A549 (cell line): ENCODE data around the gene NXPH4.

Experiments
- CEBPB ChIP-seq, 2 experiments: fragments of >200 bp in 1 of 2; sonication (Bioruptor Twin) in 1 of 2; formaldehyde crosslinking in 1 of 2; IDR thresholded peaks; 2 replicates each; pipeline ENCODE4 v1.6.1; 2012 to 2016
- CTCF ChIP-seq: fragments of >200 bp; sonication (Bioruptor Twin); formaldehyde crosslinking; IDR thresholded peaks from 3 replicates; pipeline ENCODE4 v1.5.1; 2016
- EHF ChIP-seq: fragments of 250-450 bp; sonication (Bioruptor Pico); IDR thresholded peaks from 2 replicates; pipeline ENCODE4 v1.5.0; 2020; ENCODE audit warnings: mild to moderate bottlenecking
- EP300 ChIP-seq, 2 experiments: fragments of >200 bp; sonication (Bioruptor Twin); formaldehyde crosslinking; IDR thresholded peaks; 2 replicates in 1 of 2; 3 replicates in 1 of 2; pipeline ENCODE4 v1.6.1; 2016 to 2017
- HEYL ChIP-seq: fragments of 250-450 bp; sonication (Bioruptor Pico); IDR thresholded peaks from 2 replicates; pipeline ENCODE4 v1.8.0; 2021; ENCODE audit warnings: mild to moderate bottlenecking, moderate library complexity
- HMGXB4 ChIP-seq: fragments of 250-450 bp; sonication (Bioruptor Pico); IDR thresholded peaks from 2 replicates; pipeline ENCODE4 v1.5.0; 2021; ENCODE audit warnings: mild to moderate bottlenecking, moderate library complexity, borderline replicate concordance
- KDM1A ChIP-seq: fragments of 200-600 bp; sonication (generic); IDR thresholded peaks from 2 replicates; pipeline ENCODE4 v1.6.1; 2016; ENCODE audit warnings: low read depth, mild to moderate bottlenecking
- POLR2A ChIP-seq: IDR thresholded peaks from 2 replicates; pipeline ENCODE4 v1.6.1; 2012; ENCODE audit warnings: mild to moderate bottlenecking, low read length
- RAD21 ChIP-seq, 2 experiments: fragments of >200 bp in 1 of 2; sonication (Bioruptor Twin) in 1 of 2; formaldehyde crosslinking in 1 of 2; IDR thresholded peaks in 1 of 2; conservative IDR thresholded peaks in 1 of 2; 2 replicates in 1 of 2; 3 replicates in 1 of 2; pipeline ENCODE4 v1.6.1; 2012 to 2018; ENCODE audit warnings: inconsistent platforms in 1 of 2
- REST ChIP-seq: fragments of 200-600 bp; sonication (generic); IDR thresholded peaks from 2 replicates; pipeline ENCODE4 v1.6.1; 2016; ENCODE audit warnings: antibody characterized with exemption, mild to moderate bottlenecking, moderate library complexity
- RNF2 ChIP-seq: fragments of 200-600 bp; sonication (generic); IDR thresholded peaks from 2 replicates; pipeline ENCODE4 v1.6.1; 2016; ENCODE audit warnings: low read depth, mild to moderate bottlenecking, antibody characterized with exemption, moderate library complexity, borderline replicate concordance
- SREBF2 ChIP-seq: fragments of 450-650 bp; IDR thresholded peaks from 2 replicates; pipeline ENCODE4 v1.6.1; 2014; ENCODE audit warnings: mild to moderate bottlenecking, moderate library complexity
- ZSCAN20 ChIP-seq: fragments of 250-450 bp; sonication (Bioruptor Pico); IDR thresholded peaks from 2 replicates; pipeline ENCODE4 v1.8.0; 2022; ENCODE audit warnings: mild to moderate bottlenecking, moderate library complexity

- no peak for TF ChIP-seq POLR2A
- TF ChIP-seq RNF2 = no peak
- TF ChIP-seq EP300 (IDR thresholded peaks at IDR 0.05) = no peak
- TF ChIP-seq KDM1A = no peak
- no peak for TF ChIP-seq HEYL (CRISPR knock-in tag)
- TF ChIP-seq CTCF = no peak
- no peak for TF ChIP-seq RAD21 (conservative IDR thresholded peaks at IDR 0.05 in 1 of 2, IDR thresholded peaks at IDR 0.05 in 1 of 2)
- TF ChIP-seq SREBF2 = no peak
- no peak for TF ChIP-seq CEBPB (IDR thresholded peaks at IDR 0.05)
- TF ChIP-seq HMGXB4 = no peak
- TF ChIP-seq EHF (CRISPR knock-in tag) = no peak
- no peak for TF ChIP-seq REST
- TF ChIP-seq ZSCAN20 (CRISPR knock-in tag) = no peak
Measured at GRCh38 chr12:57237932-57238853, 21.6 kb downstream of the NXPH4 start.
